Measurements from ENCODE around the gene INAVA. TPM values are rescaled to one million over a fixed set of nuclear protein-coding genes. Genes with fewer than 3 reads are reported as not detected.
"Not testable (repeated sequence)": the region's sequence is repeated elsewhere in the genome, so short reads cannot be mapped to it uniquely, and the experiment has no call there.

INAVA gene
- total and polyA plus RNA-seq, 10 of the 15 experiments (the other 5 are each of a cell fraction or from before 2014, with no cell fraction given), result 3.6 to 15.4 (median 9.5) TPM

GRCh38 chr1:200960236-200960947, 65.7 kb downstream of the INAVA start:
- BruUV-seq (replicated peaks), result no TSS peak
- ATAC-seq (peak; percentile 28), DNase-seq (ENCODE audit: low read depth, low spot score) (no peak), FAIRE-seq (no peak)
- in situ Hi-C loops (cut with MboI) (no loop called here), intact Hi-C loops (cut with micrococcal nuclease; ENCODE audit: unreplicated experiment) (no loop called here)
- ChIA-PET POLR2A (no interaction called here), CTCF (interaction anchor here (1.3 kb wide), 1 partner anchor 9 kb away, joined by 3 read pairs; no protein-coding TSS in a partner anchor), RAD21 (ENCODE audit: unreplicated experiment) (no interaction called here), SMC1A (ENCODE audit: uncharacterized antibody, unreplicated experiment) (interaction anchor here (0.6 kb wide), 1 partner anchor 734 kb away, joined by 3 read pairs; no protein-coding TSS in a partner anchor)
- Histone ChIP-seq H3K4me3 (no peak overlapping the region), H4K20me1 (ENCODE audit: control insufficient read depth, insufficient read depth) (no peaks in the 10 kb centered on the region), H3K36me3 (ENCODE audit: control insufficient read depth in 2 of 2, insufficient read depth in 2 of 2, low read length in 1 of 2) (no peaks in the 10 kb centered on the region), H2AFZ (ENCODE audit: control insufficient read depth, low read depth, low read length) (no peak overlapping the region; the same call in 1 of the 2 replicates), H3K4me2 (ENCODE audit: control insufficient read depth, insufficient read depth) (peak overlapping the region; percentile 38; the same call in 1 of the 2 replicates), H3K4me1 (ENCODE audit: control insufficient read depth, insufficient read depth, low read length) (no peaks in the 10 kb centered on the region), H3K79me2 (ENCODE audit: control insufficient read depth, insufficient read depth, low read length) (no peaks in the 10 kb centered on the region), H3K27me3 (replicated peaks in 1 of 2; ENCODE audit: control insufficient read depth in 2 of 2, insufficient read depth in 2 of 2, low read length in 1 of 2) (no peaks in the 10 kb centered on the region), H3K27ac (ENCODE audit: control insufficient read depth, insufficient read depth) (no peak overlapping the region), H3K9me3 (replicated peaks; ENCODE audit: control insufficient read depth, insufficient read depth, low read length) (no peaks in the 10 kb centered on the region), H3K9ac (ENCODE audit: control insufficient read depth, insufficient read depth, low read length) (no peak overlapping the region)
- no peak for TF ChIP-seq EP300 (IDR thresholded peaks at IDR 0.05; ENCODE audit: borderline replicate concordance in 1 of 2, control insufficient read depth in 1 of 2, low read depth in 2 of 2, low read length in 2 of 2)
- 59% methylated on average over 9 of the region's 9 CpGs for WGBS (ENCODE audit: insufficient coverage, insufficient replicate concordance, low lambda C conversion rate, missing lambda C conversion rate)

- 0 out of 2 replicates have a peak, but pooled peaks have one; percentile 7 for TF ChIP-seq RUNX3 (IDR thresholded peaks at IDR 0.05; ENCODE audit: low read length)
- no peak for TF ChIP-seq STAT1 (conservative IDR thresholded peaks at IDR 0.05)
- TF ChIP-seq NR2F1 (conservative IDR thresholded peaks at IDR 0.05), result 0 out of 2 replicates have a peak, but pooled peaks have one; percentile 26
- Histone ChIP-seq H2AFZ (ENCODE audit: control insufficient read depth, low read depth, low read length) (no peak overlapping the region; the same call in 1 of the 2 replicates), H3K9ac (ENCODE audit: control insufficient read depth, insufficient read depth, low read length) (no peak overlapping the region), H3K27ac (ENCODE audit: control insufficient read depth, insufficient read depth) (no peak overlapping the region), H3K36me3 (ENCODE audit: control insufficient read depth in 2 of 2, insufficient read depth in 2 of 2, low read length in 1 of 2) (no peaks in the 10 kb centered on the region), H3K27me3 (replicated peaks in 1 of 2; ENCODE audit: control insufficient read depth in 2 of 2, insufficient read depth in 2 of 2, low read length in 1 of 2) (no peaks in the 10 kb centered on the region), H3K79me2 (ENCODE audit: control insufficient read depth, insufficient read depth, low read length) (no peaks in the 10 kb centered on the region), H3K4me2 (ENCODE audit: control insufficient read depth, insufficient read depth) (peak overlapping the region; percentile 38; the same call in 1 of the 2 replicates), H3K9me3 (replicated peaks; ENCODE audit: control insufficient read depth, insufficient read depth, low read length) (no peaks in the 10 kb centered on the region), H3K4me1 (ENCODE audit: control insufficient read depth, insufficient read depth, low read length) (no peaks in the 10 kb centered on the region), H3K4me3 (no peak overlapping the region), H4K20me1 (ENCODE audit: control insufficient read depth, insufficient read depth) (no peaks in the 10 kb centered on the region)
- ATAC-seq (peak; percentile 68), DNase-seq (ENCODE audit: low read depth, low spot score) (no peak), FAIRE-seq (no peak)
- in situ Hi-C loops (cut with MboI), result no loop called here
- CTCF ChIA-PET, result interaction anchor here (1.3 kb wide), 1 partner anchor 9 kb away, joined by 3 read pairs; no protein-coding TSS in a partner anchor
- RAD21 ChIA-PET (ENCODE audit: unreplicated experiment), result no interaction called here
- 42% methylated on average over 4 of the region's 4 CpGs for WGBS (ENCODE audit: insufficient coverage, insufficient replicate concordance, low lambda C conversion rate, missing lambda C conversion rate)
- SMC1A ChIA-PET (ENCODE audit: uncharacterized antibody, unreplicated experiment), result interaction anchor here (0.6 kb wide), 1 partner anchor 735 kb away, joined by 3 read pairs; no protein-coding TSS in a partner anchor
- no TSS peak for BruUV-seq (replicated peaks)
- intact Hi-C loops (cut with micrococcal nuclease; ENCODE audit: unreplicated experiment), result no loop called here
- POLR2A ChIA-PET, result no interaction called here
Observed at GRCh38 chr1:200960948-200961340, 66.2 kb downstream of the INAVA start.

- not testable (repeated sequence) for FAIRE-seq
Observed at GRCh38 chr1:200962151-200962550, 67.5 kb downstream of the INAVA start.

More at GRCh38 chr1:200962151-200962550, 67.5 kb downstream of the INAVA start:
- H4K20me1 ChIP-seq (ENCODE audit: control insufficient read depth, insufficient read depth); intact Hi-C loops (cut with micrococcal nuclease; ENCODE audit: unreplicated experiment); H3K4me1 ChIP-seq (ENCODE audit: control insufficient read depth, insufficient read depth, low read length); H3K4me2 ChIP-seq (ENCODE audit: control insufficient read depth, insufficient read depth); in situ Hi-C loops (cut with MboI); H3K36me3 ChIP-seq (ENCODE audit: control insufficient read depth in 2 of 2, insufficient read depth in 2 of 2, low read length in 1 of 2); H3K9ac ChIP-seq (ENCODE audit: control insufficient read depth, insufficient read depth, low read length); ATAC-seq; H3K27ac ChIP-seq (ENCODE audit: control insufficient read depth, insufficient read depth); H3K4me3 ChIP-seq; H3K79me2 ChIP-seq (ENCODE audit: control insufficient read depth, insufficient read depth, low read length); H3K27me3 ChIP-seq (replicated peaks in 1 of 2; ENCODE audit: control insufficient read depth in 2 of 2, insufficient read depth in 2 of 2, low read length in 1 of 2); BruUV-seq (replicated peaks); H2AFZ ChIP-seq (ENCODE audit: control insufficient read depth, low read depth, low read length); DNase-seq (ENCODE audit: low read depth, low spot score); POLR2A ChIA-PET; H3K9me3 ChIP-seq (replicated peaks; ENCODE audit: control insufficient read depth, insufficient read depth, low read length): not testable (repeated sequence)
- CTCF ChIA-PET, result interaction anchor here (1.2 to 1.3 kb wide), 2 partner anchors 10 to 159 kb away, joined by 3 to 9 read pairs; no protein-coding TSS in a partner anchor
- RAD21 ChIA-PET (ENCODE audit: unreplicated experiment), result interaction anchor here (1.1 to 1.8 kb wide), 2 partner anchors 74 to 340 kb away, joined by 3 to 5 read pairs; no protein-coding TSS in a partner anchor
- SMC1A ChIA-PET (ENCODE audit: uncharacterized antibody, unreplicated experiment), result interaction anchor here (1.2 kb wide), 1 partner anchor 9 kb away, joined by 3 read pairs; no protein-coding TSS in a partner anchor
- 90% methylated on average over 11 of the region's 11 CpGs for WGBS (ENCODE audit: insufficient coverage, insufficient replicate concordance, low lambda C conversion rate, missing lambda C conversion rate)

All from GM12878 (cell line).